Kidney (tissue), 14 donors: ENCODE results near the gene ADGRD1. TPM values are rescaled to one million over a fixed set of nuclear protein-coding genes. Genes with fewer than 3 reads are reported as not detected.

Experiments used
- DNase-seq, 5 donors: peaks; one replicate each; pipeline ENCODE4 v3.0.0-alpha.2; 2013 to 2020
- FAIRE-seq: peaks from 2 replicates; lab custom pipeline; 2012; peaks lifted over from hg19 to GRCh38; lab: Jason Lieb, UNC
- H3K27ac ChIP-seq, 2 donors: one replicate each; pipeline ENCODE4 v1.7.0; 2013; ENCODE audit warnings: low read depth in 2 of 2, low read length in 2 of 2, inconsistent platforms in 1 of 2
- H3K27me3 ChIP-seq: one replicate; pipeline ENCODE4 v1.7.1; 2013; ENCODE audit warnings: low read length, inconsistent platforms; ENCODE audit not compliant: control insufficient read depth, insufficient read depth
- H3K36me3 ChIP-seq, 3 donors: one replicate each; pipeline versions ENCODE4 v1.7.0 to v1.7.1; 2013; ENCODE audit warnings: low read length in 3 of 3, control low read depth in 1 of 3, inconsistent platforms in 1 of 3; ENCODE audit not compliant: insufficient read depth in 3 of 3, control insufficient read depth in 2 of 3
- H3K4me1 ChIP-seq, 3 donors: one replicate each; pipeline versions ENCODE4 v1.7.0 to v1.7.1; 2013; ENCODE audit warnings: low read length in 3 of 3, inconsistent platforms in 1 of 3, low read depth in 1 of 3; ENCODE audit not compliant: control insufficient read depth in 2 of 3, insufficient read depth in 2 of 3
- H3K4me3 ChIP-seq, 3 donors: one replicate each; pipeline versions ENCODE4 v1.7.0 to v1.8.1; 2013; ENCODE audit warnings: low read length in 3 of 3, control low read depth in 1 of 3, inconsistent platforms in 1 of 3
- H3K9ac ChIP-seq, 3 donors: one replicate each; pipeline versions ENCODE4 v1.7.0 to v1.7.1; 2013; ENCODE audit warnings: low read length in 3 of 3, control low read depth in 1 of 3, inconsistent platforms in 1 of 3
- H3K9me3 ChIP-seq, 3 donors: one replicate each; pipeline versions ENCODE4 v1.7.0 to v1.7.1; 2013; ENCODE audit warnings: low read length in 3 of 3, control low read depth in 1 of 3, inconsistent platforms in 1 of 3; ENCODE audit not compliant: control insufficient read depth in 2 of 3, insufficient read depth in 1 of 3
- CTCF ChIP-seq: IDR thresholded peaks from 3 replicates; pipeline ENCODE4 v1.5.1; 2012; ENCODE audit warnings: mild to moderate bottlenecking, moderate library complexity, borderline replicate concordance; ENCODE audit not compliant: insufficient read depth; ENCODE audit errors: extremely low read depth
- intact Hi-C: fragments of 100-400 bp; cut with DNase I; formaldehyde crosslinking; loops from one replicate; pipeline ENCODE4 v1.11.1; 2022
- polyA plus RNA-seq: library from polyadenylated mRNA; stranded (reverse); fragments of 350-450 nt; fragmentation: Illumina TruSeq; extraction: RNeasy Lipid Tissue Mini Kit (QIAGEN cat#74804); gene quantifications from one replicate; pipeline ENCODE4 v1.2.3, GENCODE V29; 2014; ENCODE audit warnings: low read depth, low replicate concordance; ENCODE audit not compliant: insufficient read depth
- total RNA-seq: library from RNA; stranded (reverse); fragmentation: NEBNext Ultra II Directional; extraction: Animal tissue kit (Norgen Biotek cat#: 25700); gene quantifications from one replicate; pipeline ENCODE4 v1.2.1, GENCODE V29; 2021
- donor health status: control.
- donor health status: control.
- donor health status: control.
- donor health status: control.
- donor health status: control.
- donor health status: DM: yes; HTN: yes; CAD: no.
- donor health status: Normal renal cell carcinoma (clear cell type).

ADGRD1 gene
- total and polyA plus RNA-seq, 2 donors from 2014 or later = 1.7 to 6.7 TPM

GRCh38 chr12:131129839-131130238 is 176.1 kb downstream of the ADGRD1 start:
- Histone ChIP-seq H3K27ac (no peak overlapping the region), H3K9me3 (no peaks in the 10 kb centered on the region), H3K4me1 (peaks cover 0 to 3% (median 0%) of the 10 kb centered on the region in 3 donors), H3K9ac (no peak overlapping the region), H3K36me3 (no peaks in the 10 kb centered on the region), H3K4me3 (no peak overlapping the region), H3K27me3 (no peaks in the 10 kb centered on the region)
- peak in 1 of 5 donors; percentile 45 for DNase-seq
- intact Hi-C loops = no loop called here
- no peak for TF ChIP-seq CTCF
- no peak for FAIRE-seq

- FAIRE-seq (no peak), DNase-seq (peak in 2 of 5 donors; percentile 31 to 57)
- Histone ChIP-seq H3K4me3 (no peak overlapping the region), H3K27ac (no peak overlapping the region), H3K27me3 (no peaks in the 10 kb centered on the region), H3K9me3 (no peaks in the 10 kb centered on the region), H3K4me1 (peaks cover 0 to 3% (median 0%) of the 10 kb centered on the region in 3 donors), H3K36me3 (no peaks in the 10 kb centered on the region), H3K9ac (no peak overlapping the region)
- intact Hi-C loops = no loop called here
- no peak for TF ChIP-seq CTCF
Observed at GRCh38 chr12:131130311-131130911, 176.7 kb downstream of the ADGRD1 start.

GRCh38 chr12:131131077-131131807 is 177.5 kb downstream of the ADGRD1 start:
- H3K9ac ChIP-seq = no peak overlapping the region
- DNase-seq (peak in 2 of 5 donors; percentile 34 to 45), FAIRE-seq (no peak)
- intact Hi-C loops = no loop called here
- no peaks in the 10 kb centered on the region for H3K36me3 ChIP-seq
- no peak for TF ChIP-seq CTCF
- no peak overlapping the region for H3K27ac ChIP-seq
- peaks cover 0 to 3% (median 0%) of the 10 kb centered on the region in 3 donors for H3K4me1 ChIP-seq
- H3K9me3 ChIP-seq = no peaks in the 10 kb centered on the region
- no peaks in the 10 kb centered on the region for H3K27me3 ChIP-seq
- H3K4me3 ChIP-seq = no peak overlapping the region
